Tibial nerve (tissue), 4 donors: ENCODE results near the gene ZNF516. TPM values are rescaled to one million over a fixed set of nuclear protein-coding genes. Genes with fewer than 3 reads are reported as not detected.

Experiments
- DNase-seq, 2 donors: peaks; one replicate each; pipeline ENCODE4 v3.0.0-alpha.2; 2019; ENCODE audit warnings: low spot score in 2 of 2
- H3K27ac ChIP-seq, 4 donors: fragments of 200-600 bp; sonication (generic) in 3 of 4; one replicate each; pipeline ENCODE4 v1.5.1; 2017 to 2019; ENCODE audit warnings: mild to moderate bottlenecking in 1 of 4
- H3K27me3 ChIP-seq, 2 donors: fragments of 200-600 bp; sonication (generic) in 1 of 2; one replicate each; pipeline versions ENCODE4 v1.5.1 to v1.6.0; 2017 to 2019
- H3K36me3 ChIP-seq, 3 donors: fragments of 200-600 bp; sonication (generic); one replicate each; pipeline ENCODE4 v1.5.1; 2018 to 2019
- H3K4me1 ChIP-seq, 4 donors: fragments of 200-600 bp; sonication (generic) in 3 of 4; one replicate each; pipeline ENCODE4 v1.5.1; 2017 to 2019
- H3K4me3 ChIP-seq, 4 donors: fragments of 200-600 bp; sonication (generic) in 3 of 4; one replicate each; pipeline ENCODE4 v1.5.1; 2017 to 2019; ENCODE audit warnings: mild to moderate bottlenecking in 1 of 4, moderate library complexity in 1 of 4
- H3K9me3 ChIP-seq, 4 donors: fragments of 200-600 bp; sonication (generic) in 3 of 4; one replicate each; pipeline ENCODE4 v1.5.1; 2017 to 2019
- CTCF ChIP-seq, 5 experiments: fragments of 200-600 bp in 3 of 5; fragments of 450-650 bp in 2 of 5; sonication (generic) in 3 of 5; IDR thresholded peaks; one replicate each; pipeline ENCODE4 v1.5.1; 2016 to 2019; ENCODE audit warnings: antibody characterized with exemption in 5 of 5, mild to moderate bottlenecking in 3 of 5, moderate library complexity in 2 of 5
- EP300 ChIP-seq, 2 donors: sonication (generic); formaldehyde crosslinking; IDR thresholded peaks; one replicate each; pipeline ENCODE4 v1.6.1; 2017; ENCODE audit warnings: antibody characterized with exemption in 2 of 2, mild to moderate bottlenecking in 1 of 2
- POLR2A ChIP-seq, 2 donors: fragments of 450-650 bp; IDR thresholded peaks; one replicate each; pipeline ENCODE4 v1.6.1; 2017; ENCODE audit warnings: antibody characterized with exemption in 2 of 2, mild to moderate bottlenecking in 2 of 2, moderate library complexity in 2 of 2
- WGBS, 2 donors: methylation state at CpG; one replicate each; pipeline ENCODE4 v1.1.5; 2018; 5-methylcytosine and 5-hydroxymethylcytosine counted together
- total RNA-seq, 4 donors: library from RNA; depleted of rRNA; stranded (reverse); fragments of >200 nt; gene quantifications; one replicate each; pipeline ENCODE4 v1.1.0, GENCODE V29; 2016

Gene ZNF516
- total RNA-seq, 4 donors from 2014 or later = 31.4 to 63.0 (median 45.5) TPM

DNA sequence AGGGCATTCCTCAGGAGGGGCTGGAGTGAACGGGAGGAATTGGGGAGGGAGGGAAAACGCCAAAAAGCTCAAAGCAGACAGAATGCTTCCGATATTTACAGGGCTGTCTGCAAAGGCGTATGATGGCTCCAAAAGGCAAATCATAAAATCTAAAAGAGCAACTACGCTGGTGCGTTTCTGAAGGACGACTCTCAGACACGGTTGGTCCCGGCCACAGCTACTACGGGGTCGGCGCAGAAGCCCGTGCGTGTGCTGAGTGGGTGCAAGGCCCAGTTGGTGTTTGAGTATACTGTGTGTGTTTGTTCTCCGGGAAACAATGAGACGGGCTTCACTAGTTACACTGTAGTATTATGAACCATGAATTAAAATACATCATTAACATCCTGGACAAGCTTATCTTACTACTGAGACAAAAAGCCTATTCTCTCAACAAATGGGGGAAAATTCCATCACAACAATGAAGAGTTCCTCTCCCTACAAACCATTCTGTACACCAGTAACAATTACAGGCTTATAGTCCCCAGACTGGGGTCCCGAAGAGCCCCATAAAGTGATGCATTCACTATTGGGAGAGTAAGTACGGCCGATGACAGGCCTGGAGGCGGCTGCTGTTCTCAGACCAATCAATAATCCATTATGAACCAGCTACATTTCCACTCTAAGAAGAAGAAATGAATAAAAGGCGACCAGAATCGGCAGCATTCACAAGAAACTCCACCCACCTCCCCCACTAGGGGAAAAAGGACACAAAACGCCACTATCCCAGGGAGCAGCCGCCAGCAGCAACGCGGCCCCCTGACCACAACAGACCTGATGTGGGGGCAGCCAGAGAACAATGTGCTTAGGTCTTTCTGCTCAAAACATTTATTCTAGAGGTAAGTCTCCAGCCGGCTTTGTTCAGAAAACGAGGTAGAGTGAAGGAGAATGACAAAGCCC lies 43.4 kb downstream of the ZNF516 start:
- no peaks in the 10 kb centered on the region for H3K36me3 ChIP-seq
- no peaks in the 10 kb centered on the region for H3K9me3 ChIP-seq
- 14 to 18% methylated on average over 28 of the region's 28 CpGs for WGBS, 2 donors
- H3K4me1 ChIP-seq = peaks cover 0 to 85% (median 53%) of the 10 kb centered on the region in 4 donors
- peak overlapping the region; percentile 39 to 61 (median 50) for H3K4me3 ChIP-seq
- H3K27me3 ChIP-seq = no peaks in the 10 kb centered on the region
- H3K27ac ChIP-seq = peak overlapping the region; percentile 82 to 97 (median 90)
- no peak for DNase-seq
- TF ChIP-seq POLR2A (IDR thresholded peaks at IDR 0.05) = peak in 1 of 2 donors; percentile 22
- no peak for TF ChIP-seq CTCF (IDR thresholded peaks at IDR 0.05)

- Histone ChIP-seq H3K4me3 (peak overlapping the region; percentile 39 to 61 (median 50)), H3K4me1 (peaks cover 0 to 90% (median 62%) of the 10 kb centered on the region in 4 donors), H3K9me3 (no peaks in the 10 kb centered on the region), H3K27me3 (no peaks in the 10 kb centered on the region), H3K27ac (peak overlapping the region; percentile 82 to 97 (median 90)), H3K36me3 (no peaks in the 10 kb centered on the region)
- 1 to 2% methylated on average over 35 of the region's 35 CpGs for WGBS, 2 donors
- TF ChIP-seq CTCF (IDR thresholded peaks at IDR 0.05) = no peak
- TF ChIP-seq POLR2A (IDR thresholded peaks at IDR 0.05) = no peak
- TF ChIP-seq EP300 (IDR thresholded peaks at IDR 0.05) = peak in 1 of 2 donors; percentile 61
- peak in 1 of 2 donors; percentile 52 for DNase-seq
Observed at GRCh38 chr18:76450452-76451395, 44.3 kb downstream of the ZNF516 start.

- TF ChIP-seq CTCF (IDR thresholded peaks at IDR 0.05) = no peak
- TF ChIP-seq POLR2A (IDR thresholded peaks at IDR 0.05) = no peak
- H3K4me3 ChIP-seq = no peak overlapping the region
- peak overlapping the region; percentile 34 to 97 (median 90) for H3K27ac ChIP-seq
- 80 to 84% methylated on average over 4 to 5 of the region's 5 CpGs for WGBS, 2 donors
- H3K4me1 ChIP-seq = peaks cover 0 to 90% (median 69%) of the 10 kb centered on the region in 4 donors
- H3K27me3 ChIP-seq = no peaks in the 10 kb centered on the region
- no peaks in the 10 kb centered on the region for H3K9me3 ChIP-seq
- no peaks in the 10 kb centered on the region for H3K36me3 ChIP-seq
- no peak for DNase-seq
Observed at GRCh38 chr18:76449111-76449453, 46.0 kb downstream of the ZNF516 start.

- Histone ChIP-seq H3K9me3 (no peaks in the 10 kb centered on the region), H3K4me1 (peaks cover 0 to 91% (median 71%) of the 10 kb centered on the region in 4 donors), H3K27ac (peak overlapping the region; percentile 34 to 97 (median 90)), H3K27me3 (no peaks in the 10 kb centered on the region), H3K4me3 (no peak overlapping the region), H3K36me3 (no peaks in the 10 kb centered on the region)
- WGBS, 2 donors = 69 to 82% methylated on average over 16 of the region's 16 CpGs
- TF ChIP-seq POLR2A (IDR thresholded peaks at IDR 0.05) = no peak
- no peak for TF ChIP-seq CTCF (IDR thresholded peaks at IDR 0.05)
- peak in 1 of 2 donors; percentile 16 for TF ChIP-seq EP300 (IDR thresholded peaks at IDR 0.05)
- no peak for DNase-seq
Observed at GRCh38 chr18:76448256-76449110, 46.6 kb downstream of the ZNF516 start.
